ENCODE measurements around the gene DDX4. TPM values are rescaled to one million over a fixed set of nuclear protein-coding genes. Genes with fewer than 3 reads are reported as not detected.
"Not testable (repeated sequence)": the region's sequence is repeated elsewhere in the genome, so short reads cannot be mapped to it uniquely, and the experiment has no call there.

DDX4 gene
- total RNA-seq, 1 experiment from 2014 or later: not detected

DNA sequence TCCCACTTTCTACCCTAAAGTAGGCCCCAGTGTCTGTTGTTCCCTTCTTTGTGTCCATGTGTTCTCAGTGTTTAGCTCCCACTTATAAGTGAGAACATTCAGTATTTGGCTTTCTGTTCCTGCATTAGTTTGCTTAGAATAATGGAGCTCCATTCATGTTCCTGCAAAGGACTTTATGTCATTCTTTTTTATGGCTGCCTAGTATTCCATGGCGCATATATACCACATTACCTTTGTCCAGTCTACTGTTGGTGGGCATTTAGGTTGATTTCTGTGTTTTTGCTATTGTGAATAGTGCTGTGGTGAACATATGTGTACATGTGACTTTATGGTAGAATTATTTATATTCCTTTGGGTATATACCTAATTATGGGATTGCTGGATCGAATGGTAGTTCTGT, 30.4 kb downstream of the DDX4 start:
- Histone ChIP-seq H3K27me3 (no peaks in the 10 kb centered on the region), H3K36me3 (no peaks in the 10 kb centered on the region), H3K9me3 (no peaks in the 10 kb centered on the region), H3K4me3 (no peak overlapping the region)
- no peak for DNase-seq

GRCh38 chr5:55771175-55771655, 33.4 kb downstream of the DDX4 start:
- Histone ChIP-seq H3K9me3 (no peaks in the 10 kb centered on the region), H3K27me3 (no peaks in the 10 kb centered on the region), H3K36me3 (no peaks in the 10 kb centered on the region), H3K4me3 (no peak overlapping the region)
- no peak for DNase-seq

- Histone ChIP-seq H3K9me3 (no peaks in the 10 kb centered on the region), H3K36me3 (no peaks in the 10 kb centered on the region), H3K27me3 (no peaks in the 10 kb centered on the region), H3K4me3 (no peak overlapping the region)
- DNase-seq: no peak
Measured at GRCh38 chr5:55773057-55773456, 35.2 kb downstream of the DDX4 start.

DNA sequence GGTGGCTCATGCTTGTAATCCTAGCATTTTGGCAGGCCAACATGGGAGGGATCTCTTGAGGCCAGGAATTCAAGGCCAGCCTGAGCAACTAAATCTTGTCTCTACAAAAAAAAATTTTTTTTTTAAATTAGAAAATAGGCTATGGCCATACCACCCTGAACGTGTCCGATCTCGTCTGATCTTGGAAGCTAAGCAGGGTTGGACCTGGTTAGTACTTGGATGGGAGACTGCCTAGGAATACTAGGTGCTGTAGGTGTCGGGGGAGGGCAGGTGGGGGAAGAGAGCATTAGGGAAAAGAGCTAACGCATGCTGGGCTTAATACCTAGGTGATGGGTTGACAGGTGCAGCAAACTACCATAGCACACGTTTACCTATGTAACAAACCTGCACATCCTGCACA, 39.5 kb downstream of the DDX4 start:
- no peaks in the 10 kb centered on the region for H3K9me3 ChIP-seq
- no peak overlapping the region for H3K4me3 ChIP-seq
- no peak for DNase-seq
- no peaks in the 10 kb centered on the region for H3K36me3 ChIP-seq
- no peaks in the 10 kb centered on the region for H3K27me3 ChIP-seq

- Histone ChIP-seq H3K9me3 (no peaks in the 10 kb centered on the region; the same call in 1 of the 2 replicates), H3K4me3 (no peak overlapping the region), H3K36me3 (no peaks in the 10 kb centered on the region), H3K27me3 (no peaks in the 10 kb centered on the region)
- no peak for DNase-seq
Measured at GRCh38 chr5:55800924-55801323, 63.1 kb downstream of the DDX4 start.

GRCh38 chr5:55808814-55809213, 71.0 kb downstream of the DDX4 start:
- H3K9me3 ChIP-seq, H3K36me3 ChIP-seq, H3K27me3 ChIP-seq, DNase-seq, H3K4me3 ChIP-seq: not testable (repeated sequence)

GRCh38 chr5:55815939-55816338, 78.1 kb downstream of the DDX4 start:
- not testable (repeated sequence) for DNase-seq

DNA sequence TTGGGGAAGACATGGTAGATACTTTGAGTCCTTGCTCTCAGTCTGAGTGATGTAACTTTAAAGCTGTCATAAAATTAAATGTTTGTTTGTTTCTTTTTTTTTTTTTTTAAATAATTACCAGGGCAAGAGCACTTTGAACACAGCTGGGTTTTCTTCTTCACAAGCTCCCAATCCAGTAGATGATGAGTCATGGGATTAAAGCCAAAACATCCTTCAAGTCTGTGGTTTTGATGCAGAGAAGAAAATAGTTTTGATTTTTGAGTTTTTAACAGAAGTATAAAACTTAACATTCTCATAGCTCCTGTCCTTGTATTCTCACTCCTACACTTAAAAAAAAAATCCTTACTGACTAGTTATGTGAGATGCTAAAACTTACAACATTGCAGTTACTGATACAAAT, 78.5 kb downstream of the DDX4 start:
- H3K27me3 ChIP-seq: no peaks in the 10 kb centered on the region
- no peak for DNase-seq
- H3K36me3 ChIP-seq: no peaks in the 10 kb centered on the region
- no peaks in the 10 kb centered on the region for H3K9me3 ChIP-seq
- no peak overlapping the region for H3K4me3 ChIP-seq

More at GRCh38 chr5:55815939-55816338, 78.1 kb downstream of the DDX4 start:
- H3K27me3 ChIP-seq, H3K4me3 ChIP-seq, H3K9me3 ChIP-seq, H3K36me3 ChIP-seq: not testable (repeated sequence)

DNA sequence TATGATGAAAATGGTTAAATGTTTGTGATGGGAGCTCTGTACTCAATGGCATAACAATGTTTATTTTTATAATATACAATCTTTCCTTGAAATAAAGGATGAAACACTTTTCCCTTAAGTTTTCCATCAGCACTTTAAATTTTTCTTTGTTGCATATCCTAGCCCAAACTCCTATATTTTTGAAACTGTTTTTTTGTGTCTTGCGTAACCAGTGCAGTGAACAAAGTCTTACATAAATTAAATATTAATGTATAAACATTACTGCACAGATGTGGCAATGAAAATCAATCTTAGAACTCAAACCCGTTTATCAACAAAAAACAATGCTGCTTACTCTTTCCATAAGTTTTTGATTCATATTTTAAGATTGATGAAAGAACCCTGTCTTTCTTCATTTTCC, 79.2 kb downstream of the DDX4 start:
- Histone ChIP-seq H3K36me3 (no peaks in the 10 kb centered on the region), H3K9me3 (no peaks in the 10 kb centered on the region), H3K27me3 (no peaks in the 10 kb centered on the region), H3K4me3 (no peak overlapping the region)
- no peak for DNase-seq

DNA sequence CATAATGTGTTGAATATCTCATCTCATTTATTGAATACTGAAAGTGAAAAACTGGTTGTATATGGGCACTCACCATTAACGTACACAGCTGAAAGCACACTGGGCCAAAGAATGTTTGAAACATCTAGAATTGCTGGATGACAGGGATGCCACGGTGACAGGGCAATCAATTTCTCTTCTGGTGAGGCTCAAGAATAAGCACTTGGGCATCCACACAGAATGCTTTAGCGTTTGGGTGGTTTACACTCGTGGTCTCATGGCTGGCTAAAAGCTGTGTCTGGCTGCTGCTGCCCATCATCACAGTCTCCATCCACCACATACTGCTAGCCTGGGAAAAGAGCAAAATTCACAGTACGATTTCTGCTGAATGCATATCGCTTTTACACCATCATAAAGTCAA, 82.6 kb downstream of the DDX4 start:
- Histone ChIP-seq H3K36me3 (no peaks in the 10 kb centered on the region), H3K4me3 (no peak overlapping the region), H3K27me3 (no peaks in the 10 kb centered on the region), H3K9me3 (no peaks in the 10 kb centered on the region)
- DNase-seq: no peak

- DNase-seq: peak; percentile 16
- H3K27me3 ChIP-seq: no peaks in the 10 kb centered on the region
- H3K36me3 ChIP-seq: no peaks in the 10 kb centered on the region
- no peaks in the 10 kb centered on the region for H3K9me3 ChIP-seq
- H3K4me3 ChIP-seq: peak overlapping the region; percentile 35
Measured at GRCh38 chr5:55821731-55822512, 84.1 kb downstream of the DDX4 start.

DNA sequence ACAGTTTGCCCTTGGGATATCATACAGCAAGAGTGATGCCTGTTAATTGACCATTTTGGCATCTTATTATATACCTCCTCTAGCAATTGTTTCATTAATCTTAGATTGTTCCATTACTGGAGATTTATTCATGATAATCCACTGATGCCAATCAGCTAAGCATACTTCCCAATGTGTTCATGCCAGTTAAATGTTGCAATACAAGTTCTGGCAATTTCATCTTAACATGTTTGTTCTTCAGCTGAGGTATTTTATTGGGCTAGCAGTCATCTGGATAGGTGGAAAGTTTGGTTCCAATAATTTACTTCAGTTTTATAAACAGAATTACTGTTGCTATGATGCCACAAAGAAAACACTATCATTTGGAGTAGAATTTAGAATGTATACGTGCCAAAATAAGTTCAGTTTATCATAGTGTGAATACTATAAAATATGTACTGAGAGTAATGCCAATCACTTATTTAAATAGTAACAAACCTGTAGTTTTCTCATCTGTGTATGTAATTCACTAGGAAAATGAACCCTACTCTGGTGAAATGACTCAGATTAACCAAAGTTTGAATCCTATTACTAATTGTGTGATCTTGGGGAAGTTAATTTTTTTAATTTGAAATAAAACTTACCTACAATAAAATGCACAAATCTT, 85.4 kb downstream of the DDX4 start:
- Histone ChIP-seq H3K27me3 (no peaks in the 10 kb centered on the region), H3K4me3 (no peak overlapping the region), H3K36me3 (no peaks in the 10 kb centered on the region), H3K9me3 (no peaks in the 10 kb centered on the region)
- no peak for DNase-seq

- no peak overlapping the region for H3K4me3 ChIP-seq
- H3K36me3 ChIP-seq: no peaks in the 10 kb centered on the region
- no peak for DNase-seq
- no peaks in the 10 kb centered on the region for H3K9me3 ChIP-seq
- no peaks in the 10 kb centered on the region for H3K27me3 ChIP-seq
Measured at GRCh38 chr5:55829956-55830355, 92.1 kb downstream of the DDX4 start.

GRCh38 chr5:55832446-55832845, 94.6 kb downstream of the DDX4 start:
- H3K36me3 ChIP-seq: no peaks in the 10 kb centered on the region
- no peak for DNase-seq
- no peak overlapping the region for H3K4me3 ChIP-seq
- no peaks in the 10 kb centered on the region for H3K9me3 ChIP-seq
- no peaks in the 10 kb centered on the region for H3K27me3 ChIP-seq

DNA sequence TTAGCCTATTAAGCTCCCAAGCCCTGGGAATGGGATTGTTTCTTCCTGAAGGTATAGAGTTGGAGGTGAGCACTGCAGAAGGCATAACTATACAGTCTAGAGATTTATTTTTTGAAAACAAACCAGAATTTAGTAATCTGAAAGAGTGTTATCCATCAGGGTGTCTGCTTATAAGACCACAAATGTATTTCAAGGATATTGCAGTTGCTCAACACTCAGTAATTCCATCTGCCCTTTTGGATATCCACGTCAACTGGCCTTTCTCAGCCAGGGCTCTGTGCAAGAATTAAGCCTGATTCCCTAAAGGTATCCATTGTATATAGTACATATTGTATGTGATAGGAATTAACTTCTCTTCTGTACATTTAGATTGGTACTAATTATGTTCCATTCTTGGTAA, 98.3 kb downstream of the DDX4 start:
- Histone ChIP-seq H3K36me3 (no peaks in the 10 kb centered on the region), H3K9me3 (no peaks in the 10 kb centered on the region), H3K27me3 (no peaks in the 10 kb centered on the region), H3K4me3 (no peak overlapping the region)
- DNase-seq: no peak

DNA sequence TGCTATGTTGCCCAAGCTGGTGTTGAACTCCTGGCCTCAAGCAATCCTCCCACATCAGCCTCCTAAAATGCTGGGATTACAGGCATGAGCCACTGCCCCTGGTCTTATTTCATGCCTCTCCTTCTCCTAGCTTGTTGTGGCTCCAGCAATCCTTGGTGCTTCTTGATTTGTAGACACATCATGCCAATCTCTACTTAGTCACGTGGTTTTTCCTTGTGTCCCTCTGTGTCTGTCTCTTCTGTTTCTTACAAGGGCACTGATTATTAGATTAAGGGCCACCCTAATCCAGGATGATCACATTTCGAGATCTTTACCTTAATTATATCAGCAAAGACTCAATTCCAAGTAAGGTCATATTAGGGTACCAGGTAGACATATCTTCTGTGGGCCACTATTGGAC, 104.1 kb downstream of the DDX4 start:
- DNase-seq: no peak

DNA sequence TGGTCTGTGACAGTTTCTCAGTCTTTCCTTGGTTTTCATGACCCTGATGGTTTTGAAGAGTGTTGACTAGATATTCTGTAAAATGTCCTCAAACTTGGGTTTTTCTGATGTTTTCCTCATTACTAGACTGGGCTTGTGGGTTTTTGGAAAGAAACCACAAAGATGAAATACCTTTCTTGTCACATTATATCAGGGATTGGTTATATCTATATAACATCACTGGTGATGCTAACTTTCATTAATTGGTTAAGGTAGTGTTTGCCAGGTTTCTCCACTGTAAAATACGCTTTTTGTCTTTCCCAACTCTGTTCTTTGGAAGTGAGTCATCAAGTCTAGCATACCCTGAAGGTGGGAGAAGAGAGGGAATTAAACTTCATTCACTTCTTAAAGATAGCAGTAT, 110.0 kb downstream of the DDX4 start:
- Histone ChIP-seq H3K4me3 (no peak overlapping the region), H3K27me3 (no peaks in the 10 kb centered on the region; the same call in 1 of the 2 replicates), H3K36me3 (no peaks in the 10 kb centered on the region), H3K9me3 (peaks cover 4% of the 10 kb centered on the region)
- DNase-seq: no peak

More for the DNA sequence above, 104.1 kb downstream of the DDX4 start:
- no peaks in the 10 kb centered on the region for H3K36me3 ChIP-seq
- H3K9me3 ChIP-seq: peaks cover 4% of the 10 kb centered on the region
- H3K27me3 ChIP-seq: no peaks in the 10 kb centered on the region; the same call in 1 of the 2 replicates
- H3K4me3 ChIP-seq: no peak overlapping the region

GRCh38 chr5:55848783-55849182, 110.9 kb downstream of the DDX4 start:
- Histone ChIP-seq H3K27me3 (no peaks in the 10 kb centered on the region; the same call in 1 of the 2 replicates), H3K4me3 (no peak overlapping the region), H3K9me3 (peaks cover 4% of the 10 kb centered on the region), H3K36me3 (no peaks in the 10 kb centered on the region)
- DNase-seq: no peak

Data from MG63 (cell line).